PC-9 (cell line): ENCODE results near the gene SNX18. TPM values are rescaled to one million over a fixed set of nuclear protein-coding genes. Genes with fewer than 3 reads are reported as not detected.

Source experiments
- BruUV-seq: library from RNA; stranded (reverse); fragments of 400-500 nt; replicated peaks from 2 replicates; lab custom pipeline; 2021; lab: Mats Ljungman, UMichigan
- CTCF ChIA-PET: fragments of 300-600 bp; sonication (Branson Sonifier 250); formaldehyde crosslinking; loops from one replicate; lab custom pipeline; 2022; ENCODE audit warnings: antibody characterized with exemption; lab: Charles Lee
- POLR2A ChIA-PET: fragments of 300-600 bp; sonication (Branson Sonifier 250); formaldehyde crosslinking; loops from one replicate; lab custom pipeline; 2022; ENCODE audit warnings: antibody characterized with exemption; ENCODE audit not compliant: unreplicated experiment; lab: Charles Lee
- DNase-seq, 2 experiments: peaks; one replicate each; pipeline versions ENCODE4 v3.0.0 to v3.0.0-alpha.2; 2015 to 2022; ENCODE audit warnings: mixed read lengths in 1 of 2
- H2AFZ ChIP-seq: fragments of 200-600 bp; sonication (generic); 2 replicates; pipeline ENCODE4 v1.8.1; 2017; ENCODE audit warnings: antibody characterized with exemption
- H3F3A ChIP-seq: fragments of 200-600 bp; sonication (generic); 2 replicates; pipeline ENCODE4 v1.8.1; 2017; ENCODE audit warnings: antibody characterized with exemption, mild to moderate bottlenecking, low read depth; ENCODE audit not compliant: insufficient read depth
- H3K27ac ChIP-seq: fragments of 200-600 bp; sonication (generic); 2 replicates; pipeline ENCODE4 v1.6.1; 2016; ENCODE audit warnings: mixed run types
- H3K27me3 ChIP-seq: fragments of 200-600 bp; sonication (generic); 2 replicates; pipeline ENCODE4 v1.6.1; 2016; ENCODE audit warnings: low read depth, mixed run types; ENCODE audit not compliant: insufficient read depth
- H3K36me3 ChIP-seq: fragments of 200-600 bp; sonication (generic); 2 replicates; pipeline ENCODE4 v1.6.1; 2016; ENCODE audit warnings: low read depth, mixed run types
- H3K4me1 ChIP-seq: fragments of 200-600 bp; sonication (generic); replicated peaks from 2 replicates; pipeline ENCODE4 v1.6.1; 2016; ENCODE audit warnings: mixed run types; ENCODE audit not compliant: insufficient read depth
- H3K4me2 ChIP-seq: fragments of 200-600 bp; sonication (generic); 2 replicates; pipeline ENCODE4 v1.6.1; 2017; ENCODE audit warnings: mixed run types
- H3K4me3 ChIP-seq: fragments of 200-600 bp; sonication (generic); 2 replicates; pipeline ENCODE4 v1.6.1; 2016; ENCODE audit warnings: mixed run types
- H3K79me2 ChIP-seq: fragments of 200-600 bp; sonication (generic); 2 replicates; pipeline ENCODE4 v1.6.1; 2017; ENCODE audit warnings: low read depth, mixed run types
- H3K9me2 ChIP-seq: fragments of 200-600 bp; sonication (generic); 2 replicates; pipeline ENCODE4 v1.8.1; 2017; ENCODE audit warnings: mild to moderate bottlenecking; ENCODE audit not compliant: insufficient read depth
- H3K9me3 ChIP-seq: fragments of 200-600 bp; sonication (generic); 2 replicates; pipeline ENCODE4 v1.8.1; 2016; ENCODE audit warnings: low read depth; ENCODE audit not compliant: insufficient read depth
- H4K20me1 ChIP-seq: fragments of 200-600 bp; sonication (generic); 2 replicates; pipeline ENCODE4 v1.8.1; 2017; ENCODE audit not compliant: insufficient read depth
- CTCF ChIP-seq: fragments of 200-600 bp; sonication (generic); conservative IDR thresholded peaks from 2 replicates; pipeline ENCODE4 v1.6.1; 2017; ENCODE audit warnings: mixed run types, antibody characterized with exemption, mild to moderate bottlenecking, moderate library complexity
- EZH2 ChIP-seq: fragments of 200-600 bp; sonication (generic); IDR thresholded peaks from 2 replicates; pipeline ENCODE4 v1.8.0; 2017; ENCODE audit warnings: antibody characterized with exemption, low read depth
- intact Hi-C: fragments of 100-400 bp; cut with micrococcal nuclease; formaldehyde crosslinking; loops from one replicate; pipeline ENCODE4 v1.10.0; 2022; ENCODE audit not compliant: unreplicated experiment
- total RNA-seq: library from RNA; stranded (reverse); gene quantifications from 2 replicates; pipeline ENCODE4 v1.2.3, GENCODE V29; 2021

The SNX18 gene
- total RNA-seq, 1 experiment from 2014 or later = 9.7 TPM

GRCh38 chr5:54521856-54522479 lies 4.4 kb downstream of the SNX18 start:
- H3K36me3 ChIP-seq = peaks cover 10% of the 10 kb centered on the region; the same call in 1 of the 2 replicates
- peak overlapping the region; percentile 72; the same call in 1 of the 2 replicates for H3K4me3 ChIP-seq
- TF ChIP-seq CTCF (no peak), EZH2 (no peak)
- peaks cover 59% of the 10 kb centered on the region for H3K4me1 ChIP-seq
- BruUV-seq = no TSS peak
- H3K27ac ChIP-seq = no peak overlapping the region
- H4K20me1 ChIP-seq = peaks cover 6% of the 10 kb centered on the region; the same call in 1 of the 2 replicates
- DNase-seq = no peak
- H3K79me2 ChIP-seq = peaks cover 88% of the 10 kb centered on the region
- no peak overlapping the region for H2AFZ ChIP-seq
- no peaks in the 10 kb centered on the region for H3K9me3 ChIP-seq
- intact Hi-C loops = no loop called here
- no peaks in the 10 kb centered on the region for H3K27me3 ChIP-seq
- no peaks in the 10 kb centered on the region for H3F3A ChIP-seq
- ChIA-PET POLR2A (no interaction called here), CTCF (no interaction called here)
- H3K4me2 ChIP-seq = peak overlapping the region; percentile 91
- H3K9me2 ChIP-seq = no peaks in the 10 kb centered on the region

DNA sequence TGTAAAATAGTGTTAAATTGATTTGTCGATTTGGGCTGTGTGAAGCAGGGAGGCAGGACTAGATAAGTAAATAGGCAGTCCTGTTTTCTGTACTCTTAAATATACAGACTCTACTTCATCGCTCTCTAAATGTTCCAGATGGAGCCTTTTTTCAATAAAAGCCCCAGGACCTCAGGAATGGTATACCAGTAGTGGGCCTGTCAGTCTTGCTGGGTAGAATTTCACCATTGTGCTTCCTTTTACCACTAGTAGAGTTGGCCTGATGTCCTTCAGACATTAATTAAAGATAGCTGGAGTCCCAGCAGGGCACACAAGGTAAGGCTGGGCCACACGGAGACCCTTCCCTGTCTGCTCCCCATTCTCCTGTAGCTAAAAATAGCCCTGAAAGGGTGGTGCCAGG lies 6.0 kb downstream of the SNX18 start:
- H3K79me2 ChIP-seq = peaks cover 100% of the 10 kb centered on the region
- no peak for DNase-seq
- TF ChIP-seq CTCF (no peak), EZH2 (no peak)
- no peak overlapping the region for H3K27ac ChIP-seq
- H3F3A ChIP-seq = no peaks in the 10 kb centered on the region
- ChIA-PET POLR2A (no interaction called here), CTCF (no interaction called here)
- H3K4me3 ChIP-seq = peak overlapping the region; percentile 10; the same call in 1 of the 2 replicates
- H3K9me3 ChIP-seq = no peaks in the 10 kb centered on the region
- peaks cover 54% of the 10 kb centered on the region for H3K4me1 ChIP-seq
- H3K9me2 ChIP-seq = no peaks in the 10 kb centered on the region
- intact Hi-C loops = no loop called here
- no peaks in the 10 kb centered on the region for H3K27me3 ChIP-seq
- H4K20me1 ChIP-seq = peaks cover 6% of the 10 kb centered on the region; the same call in 1 of the 2 replicates
- H3K4me2 ChIP-seq = peak overlapping the region; percentile 91
- no peak overlapping the region for H2AFZ ChIP-seq
- no TSS peak for BruUV-seq
- peaks cover 10% of the 10 kb centered on the region; the same call in 1 of the 2 replicates for H3K36me3 ChIP-seq

GRCh38 chr5:54524082-54524481 lies 6.5 kb downstream of the SNX18 start:
- H3K4me3 ChIP-seq = peak overlapping the region; percentile 10; the same call in 1 of the 2 replicates
- TF ChIP-seq EZH2 (no peak), CTCF (no peak)
- CTCF ChIA-PET = no interaction called here
- no TSS peak for BruUV-seq
- intact Hi-C loops = no loop called here
- H3K9me2 ChIP-seq = no peaks in the 10 kb centered on the region
- H2AFZ ChIP-seq = no peak overlapping the region
- POLR2A ChIA-PET = interaction anchor here (0.5 kb wide), 1 partner anchor 27 kb away, joined by 3 read pairs; no protein-coding TSS in a partner anchor
- H3F3A ChIP-seq = no peaks in the 10 kb centered on the region
- H3K27me3 ChIP-seq = no peaks in the 10 kb centered on the region
- DNase-seq = no peak
- peak overlapping the region; percentile 91; the same call in 1 of the 2 replicates for H3K4me2 ChIP-seq
- no peak overlapping the region for H3K27ac ChIP-seq
- peaks cover 100% of the 10 kb centered on the region for H3K79me2 ChIP-seq
- no peaks in the 10 kb centered on the region for H3K9me3 ChIP-seq
- H3K4me1 ChIP-seq = peaks cover 48% of the 10 kb centered on the region
- peaks cover 10% of the 10 kb centered on the region; the same call in 1 of the 2 replicates for H3K36me3 ChIP-seq
- peaks cover 6% of the 10 kb centered on the region; the same call in 1 of the 2 replicates for H4K20me1 ChIP-seq
